H1 (cell line): ENCODE measurements around the gene TEX101. TPM values are rescaled to one million over a fixed set of nuclear protein-coding genes. Genes with fewer than 3 reads are reported as not detected.

Experiments used
- BACH1 ChIP-seq: IDR thresholded peaks from 2 replicates; pipeline ENCODE4 v1.6.1; 2012; ENCODE audit warnings: low read length, improper control_type of control experiment
- CBX5 ChIP-seq: fragments of 300-800, 300-1000 bp; sonication (generic); IDR thresholded peaks from 2 replicates; pipeline ENCODE4 v1.7.1; 2016; ENCODE audit warnings: antibody characterized with exemption, low read length, low read depth
- SIRT6 ChIP-seq: IDR thresholded peaks from one replicate; pipeline ENCODE4 v1.7.1; 2012; ENCODE audit warnings: low read length, inconsistent platforms
- SIX5 ChIP-seq: IDR thresholded peaks from 2 replicates; pipeline ENCODE4 v1.6.1; 2011; ENCODE audit warnings: mild to moderate bottlenecking, low read depth, low read length
- SP2 ChIP-seq: IDR thresholded peaks from 2 replicates; pipeline ENCODE4 v1.6.1; 2012; ENCODE audit warnings: mild to moderate bottlenecking, low read length, inconsistent platforms
- polyA plus RNA-seq, 7 experiments: library from polyadenylated mRNA; depleted of rRNA in 3 of 7; stranded (reverse) in 5 of 7; unstranded in 2 of 7; fragments of >200 nt in 5 of 7; fragments of 200-250 nt in 2 of 7; gene quantifications; 1 replicate in 5 of 7; 2 replicates in 1 of 7; 4 replicates in 1 of 7; pipeline versions ENCODE4 v1.2.1 to v1.2.3, GENCODE V29; 2011 to 2013; ENCODE audit warnings: missing spikeins in 2 of 7, mixed read lengths in 2 of 7
- total RNA-seq: library from RNA; stranded (reverse); fragmentation: NEBNext Ultra II Directional; extraction: Animal tissue kit (Norgen Biotek cat#: 25700); gene quantifications from 2 replicates; pipeline ENCODE4 v1.2.1, GENCODE V29; 2021
- TF ChIP-seq, protein P1 (sequence below), 3 experiments: IDR thresholded peaks; 1 replicate in 2 of 3; 2 replicates in 1 of 3; pipeline versions ENCODE4 v1.5.1 to v1.6.1; 2011; ENCODE audit warnings: low read length in 3 of 3, mild to moderate bottlenecking in 3 of 3, inconsistent platforms in 2 of 3, low read depth in 1 of 3, moderate library complexity in 1 of 3; ENCODE audit not compliant: insufficient read depth in 1 of 3; ENCODE audit errors: control extremely low read depth in 1 of 3

TEX101 gene
- total and polyA plus RNA-seq, 2 of the 8 experiments (the other 6 are each of a cell fraction or from before 2014, with no cell fraction given): 0.12 TPM; not detected in 1

DNA sequence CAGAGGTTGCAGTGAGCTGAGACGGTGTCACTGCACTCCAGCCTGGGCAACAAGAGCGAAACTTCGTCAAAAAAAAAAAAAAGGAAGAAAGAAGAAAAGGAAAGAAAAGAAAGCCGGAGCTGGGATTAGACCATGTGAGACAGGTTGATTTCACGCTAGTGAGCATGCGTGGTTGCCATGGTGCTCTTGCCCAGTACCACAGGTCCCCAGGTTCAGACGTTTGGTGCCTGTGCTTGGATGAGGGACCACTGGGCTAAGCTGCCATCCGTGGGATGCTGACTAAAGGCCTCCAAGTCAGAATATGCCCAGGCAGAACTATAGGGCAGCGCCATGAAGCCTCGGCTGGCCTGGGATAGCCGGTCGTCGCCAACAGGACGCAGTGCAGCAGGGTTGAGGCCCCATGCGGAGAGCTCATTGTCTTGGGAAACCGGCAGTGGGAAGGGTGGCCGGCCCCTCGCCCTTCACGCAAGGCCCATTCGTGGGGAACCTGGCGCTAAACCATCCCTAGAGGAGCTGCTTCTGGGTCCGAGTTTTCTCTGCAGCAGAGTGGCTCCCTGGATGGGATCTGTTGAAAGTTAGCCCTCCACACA is 7.2 kb upstream of the TEX101 start (continued):
- TF ChIP-seq, protein P1, sequence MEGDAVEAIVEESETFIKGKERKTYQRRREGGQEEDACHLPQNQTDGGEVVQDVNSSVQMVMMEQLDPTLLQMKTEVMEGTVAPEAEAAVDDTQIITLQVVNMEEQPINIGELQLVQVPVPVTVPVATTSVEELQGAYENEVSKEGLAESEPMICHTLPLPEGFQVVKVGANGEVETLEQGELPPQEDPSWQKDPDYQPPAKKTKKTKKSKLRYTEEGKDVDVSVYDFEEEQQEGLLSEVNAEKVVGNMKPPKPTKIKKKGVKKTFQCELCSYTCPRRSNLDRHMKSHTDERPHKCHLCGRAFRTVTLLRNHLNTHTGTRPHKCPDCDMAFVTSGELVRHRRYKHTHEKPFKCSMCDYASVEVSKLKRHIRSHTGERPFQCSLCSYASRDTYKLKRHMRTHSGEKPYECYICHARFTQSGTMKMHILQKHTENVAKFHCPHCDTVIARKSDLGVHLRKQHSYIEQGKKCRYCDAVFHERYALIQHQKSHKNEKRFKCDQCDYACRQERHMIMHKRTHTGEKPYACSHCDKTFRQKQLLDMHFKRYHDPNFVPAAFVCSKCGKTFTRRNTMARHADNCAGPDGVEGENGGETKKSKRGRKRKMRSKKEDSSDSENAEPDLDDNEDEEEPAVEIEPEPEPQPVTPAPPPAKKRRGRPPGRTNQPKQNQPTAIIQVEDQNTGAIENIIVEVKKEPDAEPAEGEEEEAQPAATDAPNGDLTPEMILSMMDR (IDR thresholded peaks at IDR 0.05; ENCODE audit: control extremely low read depth in 1 of 3, insufficient read depth in 1 of 3, low read depth in 1 of 3, low read length in 3 of 3): no peak
- TF ChIP-seq SIX5: no peak
- TF ChIP-seq BACH1: no peak
- TF ChIP-seq SP2: no peak
- TF ChIP-seq SIRT6: no peak
- TF ChIP-seq CBX5: no peak
